Neural crest cell (in vitro differentiated cells): ENCODE results near the gene CCBE1. TPM values are rescaled to one million over a fixed set of nuclear protein-coding genes. Genes with fewer than 3 reads are reported as not detected.

Source experiments
- DNase-seq: peaks from one replicate; pipeline ENCODE4 v3.0.0; 2021; ENCODE audit warnings: low read depth, mixed read lengths, low spot score
- H3K27ac Mint-ChIP-seq: one replicate; pipeline ENCODE4 v1.8.0; 2021; ENCODE audit warnings: mild to moderate bottlenecking, mixed read lengths; ENCODE audit not compliant: unreplicated experiment
- H3K27me3 Mint-ChIP-seq: 2 replicates; pipeline ENCODE4 v1.8.0; 2021; ENCODE audit warnings: low read depth, mild to moderate bottlenecking, mixed read lengths
- H3K36me3 Mint-ChIP-seq: 2 replicates; pipeline ENCODE4 v1.8.0; 2021; ENCODE audit warnings: low read depth, mild to moderate bottlenecking, mixed read lengths
- H3K4me1 Mint-ChIP-seq: 2 replicates; pipeline ENCODE4 v1.8.0; 2021; ENCODE audit warnings: mixed read lengths
- H3K4me3 Mint-ChIP-seq: one replicate; pipeline ENCODE4 v1.8.0; 2021; ENCODE audit warnings: mild to moderate bottlenecking, mixed read lengths
- H3K9me3 Mint-ChIP-seq: 2 replicates; pipeline ENCODE4 v1.8.0; 2021; ENCODE audit warnings: mixed read lengths
- CTCF ChIP-seq: fragments of 200-600 bp; sonication (generic); conservative IDR thresholded peaks from 2 replicates; pipeline ENCODE4 v1.5.0; 2021; ENCODE audit warnings: antibody characterized with exemption, mild to moderate bottlenecking
- total RNA-seq: library from RNA; stranded (reverse); gene quantifications from 2 replicates; pipeline ENCODE4 v1.2.1, GENCODE V29; 2021

CCBE1 gene
- total RNA-seq, 1 donor from 2014 or later = 0.33 TPM

GRCh38 chr18:59484561-59485328, 212.5 kb downstream of the CCBE1 start:
- TF ChIP-seq CTCF = no peak
- no peak for DNase-seq
- Mint-ChIP-seq H3K4me1 (no peaks in the 10 kb centered on the region), H3K36me3 (no peaks in the 10 kb centered on the region), H3K4me3 (no peak overlapping the region), H3K27ac (no peak overlapping the region), H3K9me3 (no peaks in the 10 kb centered on the region), H3K27me3 (peaks cover 13% of the 10 kb centered on the region)

- Mint-ChIP-seq H3K4me1 (no peaks in the 10 kb centered on the region), H3K27ac (no peak overlapping the region), H3K9me3 (no peaks in the 10 kb centered on the region), H3K4me3 (no peak overlapping the region), H3K36me3 (no peaks in the 10 kb centered on the region), H3K27me3 (peaks cover 13% of the 10 kb centered on the region)
- no peak for DNase-seq
- no peak for TF ChIP-seq CTCF
Observed at GRCh38 chr18:59484131-59484530, 213.1 kb downstream of the CCBE1 start.

GRCh38 chr18:59481436-59481835, 215.8 kb downstream of the CCBE1 start:
- DNase-seq = no peak
- H3K4me1 Mint-ChIP-seq = no peaks in the 10 kb centered on the region
- no peak for TF ChIP-seq CTCF
- no peaks in the 10 kb centered on the region for H3K9me3 Mint-ChIP-seq
- no peak overlapping the region for H3K4me3 Mint-ChIP-seq
- no peaks in the 10 kb centered on the region for H3K36me3 Mint-ChIP-seq
- H3K27me3 Mint-ChIP-seq = peaks cover 13% of the 10 kb centered on the region
- no peak overlapping the region for H3K27ac Mint-ChIP-seq

GRCh38 chr18:59479776-59480175, 217.4 kb downstream of the CCBE1 start:
- DNase-seq = no peak
- peaks cover 17% of the 10 kb centered on the region for H3K27me3 Mint-ChIP-seq
- no peak overlapping the region for H3K27ac Mint-ChIP-seq
- H3K9me3 Mint-ChIP-seq = no peaks in the 10 kb centered on the region
- no peak for TF ChIP-seq CTCF
- H3K4me3 Mint-ChIP-seq = no peak overlapping the region
- H3K4me1 Mint-ChIP-seq = no peaks in the 10 kb centered on the region
- no peaks in the 10 kb centered on the region for H3K36me3 Mint-ChIP-seq

GRCh38 chr18:59478591-59478990, 218.6 kb downstream of the CCBE1 start:
- no peaks in the 10 kb centered on the region for H3K4me1 Mint-ChIP-seq
- peaks cover 20% of the 10 kb centered on the region for H3K27me3 Mint-ChIP-seq
- H3K9me3 Mint-ChIP-seq = peaks cover 4% of the 10 kb centered on the region
- no peak overlapping the region for H3K4me3 Mint-ChIP-seq
- no peak overlapping the region for H3K27ac Mint-ChIP-seq
- no peaks in the 10 kb centered on the region for H3K36me3 Mint-ChIP-seq
- no peak for DNase-seq
- TF ChIP-seq CTCF = no peak
